ENCODE measurements around the gene ZNF235.

ZNF235 gene

DNA sequence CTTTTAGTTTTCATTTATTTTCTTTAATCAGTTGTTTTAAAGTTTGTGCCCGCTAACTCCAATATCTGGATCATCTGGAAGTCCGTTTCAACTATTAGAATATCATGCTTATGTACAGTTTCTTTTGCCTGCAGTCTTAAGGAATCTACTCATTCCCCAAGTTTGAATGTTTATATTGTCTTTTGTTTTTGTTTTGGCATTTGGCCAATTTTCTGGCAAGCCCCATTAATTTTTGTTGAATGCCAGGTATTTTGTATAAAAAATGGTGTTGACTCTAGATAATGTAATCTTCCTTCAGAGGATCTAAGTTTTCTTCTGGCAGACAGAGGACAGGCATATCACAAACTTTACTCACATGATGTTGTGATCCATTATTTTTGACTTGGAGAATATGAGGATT, 11.1 kb upstream of the ZNF235 start:
- TF ChIP-seq, protein P1, sequence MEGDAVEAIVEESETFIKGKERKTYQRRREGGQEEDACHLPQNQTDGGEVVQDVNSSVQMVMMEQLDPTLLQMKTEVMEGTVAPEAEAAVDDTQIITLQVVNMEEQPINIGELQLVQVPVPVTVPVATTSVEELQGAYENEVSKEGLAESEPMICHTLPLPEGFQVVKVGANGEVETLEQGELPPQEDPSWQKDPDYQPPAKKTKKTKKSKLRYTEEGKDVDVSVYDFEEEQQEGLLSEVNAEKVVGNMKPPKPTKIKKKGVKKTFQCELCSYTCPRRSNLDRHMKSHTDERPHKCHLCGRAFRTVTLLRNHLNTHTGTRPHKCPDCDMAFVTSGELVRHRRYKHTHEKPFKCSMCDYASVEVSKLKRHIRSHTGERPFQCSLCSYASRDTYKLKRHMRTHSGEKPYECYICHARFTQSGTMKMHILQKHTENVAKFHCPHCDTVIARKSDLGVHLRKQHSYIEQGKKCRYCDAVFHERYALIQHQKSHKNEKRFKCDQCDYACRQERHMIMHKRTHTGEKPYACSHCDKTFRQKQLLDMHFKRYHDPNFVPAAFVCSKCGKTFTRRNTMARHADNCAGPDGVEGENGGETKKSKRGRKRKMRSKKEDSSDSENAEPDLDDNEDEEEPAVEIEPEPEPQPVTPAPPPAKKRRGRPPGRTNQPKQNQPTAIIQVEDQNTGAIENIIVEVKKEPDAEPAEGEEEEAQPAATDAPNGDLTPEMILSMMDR (IDR thresholded peaks at IDR 0.05; ENCODE audit: control insufficient read depth, insufficient read depth, low read depth, low read length, missing control alignments): no peak
- DNase-seq (ENCODE audit: low read depth): no peak

DNA sequence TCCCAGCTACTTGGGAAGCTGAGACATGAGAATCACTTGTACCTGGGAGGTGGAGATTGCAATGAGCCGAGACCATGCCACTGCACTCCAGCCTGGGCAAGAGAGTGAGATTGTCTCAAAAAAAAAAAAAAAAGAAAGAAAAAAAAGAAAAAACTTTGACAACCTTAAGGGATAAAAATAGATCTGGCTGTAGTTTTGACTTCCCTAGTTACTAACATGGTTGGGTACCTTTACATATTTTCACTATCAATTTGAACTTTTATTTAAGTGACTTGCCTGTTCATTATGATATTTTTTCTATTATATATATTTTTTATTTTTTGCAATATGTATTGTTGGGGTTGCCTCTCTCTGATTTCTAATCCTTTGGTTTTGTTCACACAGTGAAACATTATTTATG, 8.4 kb upstream of the ZNF235 start:
- TF ChIP-seq, protein P1 (IDR thresholded peaks at IDR 0.05; ENCODE audit: control insufficient read depth, insufficient read depth, low read depth, low read length, missing control alignments): no peak
- no peak overlapping the region for H3K4me3 ChIP-seq (ENCODE audit: control insufficient read depth, low read depth, low read length)
- no peak for DNase-seq (ENCODE audit: low read depth)

More for the DNA sequence above, 11.1 kb upstream of the ZNF235 start:
- H3K4me3 ChIP-seq (ENCODE audit: control insufficient read depth, low read depth, low read length): no peak overlapping the region

DNA sequence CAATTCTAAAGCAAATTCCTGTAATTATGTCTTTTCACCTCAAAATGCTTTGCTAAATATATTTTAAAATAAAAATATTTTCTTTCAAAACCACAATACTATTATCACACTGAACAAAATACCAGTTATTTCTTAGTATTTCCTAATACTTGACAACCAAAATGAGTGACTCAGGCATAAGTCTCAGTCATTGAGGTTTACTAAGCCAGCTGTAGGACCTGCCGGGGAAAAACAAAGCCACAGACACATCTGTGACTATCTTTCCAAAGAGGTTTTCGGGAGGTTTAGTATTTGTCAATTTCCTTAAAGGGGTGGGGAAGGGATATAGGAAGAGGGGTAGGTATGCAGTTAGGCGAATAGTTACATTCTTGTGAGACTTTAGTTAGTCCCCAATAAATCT, 3.2 kb upstream of the ZNF235 start:
- no peak overlapping the region for H3K4me3 ChIP-seq (ENCODE audit: control insufficient read depth, low read depth, low read length)
- TF ChIP-seq, protein P1 (IDR thresholded peaks at IDR 0.05; ENCODE audit: control insufficient read depth, insufficient read depth, low read depth, low read length, missing control alignments): no peak
- no peak for DNase-seq (ENCODE audit: low read depth)

DNA sequence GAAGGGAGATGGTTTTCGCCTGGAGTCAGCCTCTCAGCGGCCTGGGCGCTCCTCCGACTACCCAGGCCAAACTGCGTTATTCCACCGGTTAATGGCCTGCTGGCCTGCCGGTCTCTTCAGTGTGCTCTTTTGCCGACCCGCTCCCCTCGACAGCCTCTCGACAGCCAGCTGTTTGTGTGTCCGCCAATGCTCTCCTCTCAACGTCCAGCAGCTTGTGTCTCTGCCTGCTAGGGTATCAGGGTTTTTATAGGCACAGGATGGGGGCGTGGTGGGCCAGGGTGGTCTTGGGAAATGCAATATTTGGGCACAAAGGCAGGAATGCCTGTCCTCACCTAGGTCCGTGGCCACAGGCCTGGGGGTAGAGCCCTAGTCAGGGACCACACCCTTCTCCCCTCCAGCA, 1.5 kb upstream of the ZNF235 start:
- no peak overlapping the region for H3K4me3 ChIP-seq (ENCODE audit: control insufficient read depth, low read depth, low read length)
- TF ChIP-seq, protein P1 (IDR thresholded peaks at IDR 0.05; ENCODE audit: control insufficient read depth, insufficient read depth, low read depth, low read length, missing control alignments): no peak
- DNase-seq (ENCODE audit: low read depth): no peak

DNA sequence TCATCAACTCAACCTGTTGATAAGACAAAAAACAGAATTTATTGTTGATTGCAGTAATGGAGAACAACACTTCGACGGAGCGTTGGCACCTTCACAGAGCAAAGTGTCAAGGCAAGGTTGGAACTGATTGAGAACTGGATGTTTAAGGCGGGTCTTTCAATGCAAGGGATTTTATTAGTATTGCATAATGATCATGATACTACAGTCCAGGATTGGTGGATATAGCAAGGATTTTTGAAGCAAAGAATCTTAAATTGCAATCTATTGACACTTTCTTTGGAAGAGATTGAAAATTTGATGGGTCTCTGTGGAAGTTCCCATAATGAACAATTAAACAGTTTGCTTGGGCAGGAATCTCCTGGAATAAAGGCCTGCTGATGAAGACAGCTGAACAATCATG, 632 bp upstream of the ZNF235 start:
- no peak for DNase-seq (ENCODE audit: low read depth)
- TF ChIP-seq, protein P1 (IDR thresholded peaks at IDR 0.05; ENCODE audit: control insufficient read depth, insufficient read depth, low read depth, low read length, missing control alignments): no peak
- no peak overlapping the region for H3K4me3 ChIP-seq (ENCODE audit: control insufficient read depth, low read depth, low read length)

DNA sequence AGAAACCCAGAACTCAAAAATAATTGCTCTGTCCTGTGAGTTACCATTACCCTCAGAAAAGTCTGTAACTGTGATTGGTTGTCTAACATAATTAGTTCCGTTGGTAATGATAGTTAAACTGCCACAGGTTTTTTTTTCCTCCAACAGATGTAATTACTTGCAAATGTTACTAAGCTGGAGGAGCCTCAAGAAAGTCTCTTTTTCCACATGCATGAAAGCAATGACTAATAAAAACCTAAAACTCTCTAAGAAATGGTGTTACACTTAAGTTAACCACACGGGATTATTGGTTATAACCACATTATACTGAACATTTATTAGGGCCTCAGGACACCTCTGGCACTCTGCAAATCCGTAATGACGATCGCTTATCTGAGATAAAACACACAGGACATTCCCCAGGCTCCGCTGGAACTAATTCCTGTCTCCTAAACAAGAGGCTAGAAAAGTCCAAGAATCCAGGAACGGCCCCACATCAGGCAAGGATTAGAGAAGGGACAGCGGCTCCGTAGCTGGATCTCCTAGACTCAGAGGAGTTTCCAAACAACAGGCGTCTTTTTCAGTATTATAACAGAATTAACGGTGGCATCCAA, 753 bp downstream of the ZNF235 start:
- DNase-seq (ENCODE audit: low read depth): no peak
- TF ChIP-seq, protein P1 (IDR thresholded peaks at IDR 0.05; ENCODE audit: control insufficient read depth, insufficient read depth, low read depth, low read length, missing control alignments): no peak
- peak overlapping the region; percentile 82 for H3K4me3 ChIP-seq (ENCODE audit: control insufficient read depth, low read depth, low read length)

DNA sequence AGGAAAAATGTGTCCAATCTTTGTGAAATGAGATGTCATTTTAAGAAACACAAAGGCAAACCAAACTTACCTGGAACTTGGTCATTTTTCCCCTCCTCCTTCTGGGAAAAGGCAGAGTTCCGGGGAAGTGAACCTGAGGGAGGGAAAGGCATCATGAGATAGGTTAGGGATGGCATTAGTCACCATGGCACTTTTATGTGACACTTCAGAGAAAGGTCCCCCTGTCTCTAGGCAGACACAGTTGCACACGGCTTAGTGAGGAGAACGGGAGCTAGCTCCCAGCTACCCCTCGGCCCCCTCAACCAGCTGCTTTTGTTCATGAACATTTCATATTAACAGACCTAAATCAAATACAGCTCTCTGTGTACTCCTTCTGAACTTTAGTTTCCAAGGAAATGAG, 1.5 kb downstream of the ZNF235 start:
- TF ChIP-seq, protein P1 (IDR thresholded peaks at IDR 0.05; ENCODE audit: control insufficient read depth, insufficient read depth, low read depth, low read length, missing control alignments): no peak
- DNase-seq (ENCODE audit: low read depth): no peak
- peak overlapping the region; percentile 23 for H3K4me3 ChIP-seq (ENCODE audit: control insufficient read depth, low read depth, low read length)
